Measurements from ENCODE around the gene PACRG. TPM values are rescaled to one million over a fixed set of nuclear protein-coding genes. Genes with fewer than 3 reads are reported as not detected.

Gene PACRG
- total RNA-seq, 1 experiment from 2014 or later = not detected

GRCh38 chr6:163030980-163031379 is 303.2 kb downstream of the PACRG start:
- CTCF ChIA-PET = no interaction called here
- no peak for DNase-seq
- Mint-ChIP-seq H3K4me1 (ENCODE audit: low read depth, unreplicated experiment) (no peaks in the 10 kb centered on the region), H3K4me3 (ENCODE audit: unreplicated experiment) (no peak overlapping the region), H3K27ac (ENCODE audit: unreplicated experiment) (no peak overlapping the region), H3K27me3 (ENCODE audit: insufficient read depth, unreplicated experiment) (no peaks in the 10 kb centered on the region), H3K36me3 (ENCODE audit: insufficient read depth, unreplicated experiment) (no peaks in the 10 kb centered on the region), H3K9me3 (ENCODE audit: unreplicated experiment) (no peaks in the 10 kb centered on the region)
- Histone ChIP-seq H3K27me3 (replicated peaks; ENCODE audit: control insufficient read depth, insufficient read depth, low read length) (no peaks in the 10 kb centered on the region), H3K9me3 (no peaks in the 10 kb centered on the region), H3K36me3 (ENCODE audit: control insufficient read depth, insufficient read depth, low read length) (no peaks in the 10 kb centered on the region), H3K4me3 (ENCODE audit: low read depth, low read length) (no peak overlapping the region), H3K4me1 (no peaks in the 10 kb centered on the region)
- BruUV-seq (replicated peaks) = no TSS peak
- intact Hi-C loops (cut with micrococcal nuclease; ENCODE audit: unreplicated experiment) = no loop called here
- TF ChIP-seq CTCF (IDR thresholded peaks at IDR 0.05; ENCODE audit: insufficient read depth in 1 of 2, low read depth in 1 of 2, low read length in 1 of 2, severe bottlenecking in 1 of 2, unreplicated experiment in 1 of 2) = no peak
- POLR2A ChIA-PET = no interaction called here

GRCh38 chr6:163031931-163032330 is 304.2 kb downstream of the PACRG start:
- Mint-ChIP-seq H3K27me3 (ENCODE audit: insufficient read depth, unreplicated experiment) (peaks cover under 1% of the 10 kb centered on the region), H3K4me1 (ENCODE audit: low read depth, unreplicated experiment) (no peaks in the 10 kb centered on the region), H3K9me3 (ENCODE audit: unreplicated experiment) (no peaks in the 10 kb centered on the region), H3K36me3 (ENCODE audit: insufficient read depth, unreplicated experiment) (no peaks in the 10 kb centered on the region), H3K27ac (ENCODE audit: unreplicated experiment) (no peak overlapping the region), H3K4me3 (ENCODE audit: unreplicated experiment) (no peak overlapping the region)
- POLR2A ChIA-PET = no interaction called here
- Histone ChIP-seq H3K27me3 (replicated peaks; ENCODE audit: control insufficient read depth, insufficient read depth, low read length) (no peaks in the 10 kb centered on the region), H3K36me3 (ENCODE audit: control insufficient read depth, insufficient read depth, low read length) (no peaks in the 10 kb centered on the region), H3K9me3 (no peaks in the 10 kb centered on the region), H3K4me1 (no peaks in the 10 kb centered on the region), H3K4me3 (ENCODE audit: low read depth, low read length) (no peak overlapping the region)
- no peak for DNase-seq
- no TSS peak for BruUV-seq (replicated peaks)
- intact Hi-C loops (cut with micrococcal nuclease; ENCODE audit: unreplicated experiment) = no loop called here
- TF ChIP-seq CTCF (IDR thresholded peaks at IDR 0.05; ENCODE audit: insufficient read depth in 1 of 2, low read depth in 1 of 2, low read length in 1 of 2, severe bottlenecking in 1 of 2, unreplicated experiment in 1 of 2) = no peak
- CTCF ChIA-PET = no interaction called here

- no peaks in the 10 kb centered on the region for H3K36me3 ChIP-seq (ENCODE audit: control insufficient read depth, insufficient read depth, low read length)
- no peaks in the 10 kb centered on the region for H3K9me3 ChIP-seq
- H3K27me3 ChIP-seq (replicated peaks; ENCODE audit: control insufficient read depth, insufficient read depth, low read length) = no peaks in the 10 kb centered on the region
- Mint-ChIP-seq H3K27me3 (ENCODE audit: insufficient read depth, unreplicated experiment) (peaks cover 4% of the 10 kb centered on the region), H3K27ac (ENCODE audit: unreplicated experiment) (no peak overlapping the region), H3K4me3 (ENCODE audit: unreplicated experiment) (no peak overlapping the region), H3K9me3 (ENCODE audit: unreplicated experiment) (no peaks in the 10 kb centered on the region), H3K36me3 (ENCODE audit: insufficient read depth, unreplicated experiment) (no peaks in the 10 kb centered on the region), H3K4me1 (ENCODE audit: low read depth, unreplicated experiment) (no peaks in the 10 kb centered on the region)
- no peak for DNase-seq
- no peaks in the 10 kb centered on the region for H3K4me1 ChIP-seq
- no peak for TF ChIP-seq CTCF (IDR thresholded peaks at IDR 0.05; ENCODE audit: insufficient read depth in 1 of 2, low read depth in 1 of 2, low read length in 1 of 2, severe bottlenecking in 1 of 2, unreplicated experiment in 1 of 2)
- BruUV-seq (replicated peaks) = no TSS peak
- ChIA-PET POLR2A (no interaction called here), CTCF (interaction anchor here (0.6 kb wide), 1 partner anchor 10 kb away, joined by 3 read pairs; no protein-coding TSS in a partner anchor)
- H3K4me3 ChIP-seq (ENCODE audit: low read depth, low read length) = no peak overlapping the region
- intact Hi-C loops (cut with micrococcal nuclease; ENCODE audit: unreplicated experiment) = no loop called here
These were observed 308.4 kb downstream of the PACRG start for GRCh38 chr6:163036160-163036645.

Measured in Caco-2 (cell line).